ENCODE data around the gene FJX1. TPM values are rescaled to one million over a fixed set of nuclear protein-coding genes. Genes with fewer than 3 reads are reported as not detected.

FJX1 gene
- total RNA-seq, 6 experiments from 2014 or later, result 0.79 to 4.2 (median 1.3) TPM

DNA sequence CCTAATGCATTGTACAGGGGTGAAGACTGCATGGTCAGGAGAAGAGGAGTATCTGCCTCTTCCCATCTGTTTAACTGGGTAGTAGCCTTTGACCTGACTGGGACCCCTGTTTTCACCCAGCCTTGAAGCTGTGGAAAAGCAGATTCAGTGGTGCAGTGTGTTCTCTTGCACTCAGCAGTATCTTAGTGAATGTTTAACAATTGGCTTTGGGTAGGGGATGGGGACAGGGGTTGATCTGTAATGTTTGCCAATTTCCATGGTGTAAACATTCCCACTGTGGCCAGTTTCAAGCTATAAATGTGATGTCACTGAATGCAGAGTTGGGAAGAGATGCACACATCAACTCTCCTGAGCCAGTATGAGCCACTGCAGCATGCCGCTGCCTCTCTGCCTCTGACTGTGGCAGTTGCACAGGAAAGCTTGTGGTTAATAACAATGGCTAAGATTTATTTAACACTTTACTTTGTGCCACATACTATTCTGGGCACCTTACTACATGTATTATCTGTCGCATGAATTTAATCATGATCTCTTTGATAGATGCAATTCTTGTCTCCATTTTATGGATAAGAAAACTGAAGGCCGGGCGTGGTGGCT, 15.7 kb downstream of the FJX1 start:
- WGBS (ENCODE audit: insufficient coverage, low coverage, low lambda C conversion rate, missing lambda C conversion rate), result 76% methylated on average over 4 of the region's 4 CpGs
- DNase-seq (no peak), ATAC-seq (no peak)
- H3K27me3 ChIP-seq, result no peaks in the 10 kb centered on the region
- no peak overlapping the region for H3K4me3 ChIP-seq
- intact Hi-C loops (cut with DNase I), result no loop called here
- no peaks in the 10 kb centered on the region for H3K36me3 ChIP-seq
- TF ChIP-seq POLR2A (IDR thresholded peaks at IDR 0.05), result no peak
- no peak for TF ChIP-seq CTCF (IDR thresholded peaks at IDR 0.05)
- no peaks in the 10 kb centered on the region for H3K9me3 ChIP-seq
- no peaks in the 10 kb centered on the region for H3K4me1 ChIP-seq
- no peak overlapping the region for H3K27ac ChIP-seq

DNA sequence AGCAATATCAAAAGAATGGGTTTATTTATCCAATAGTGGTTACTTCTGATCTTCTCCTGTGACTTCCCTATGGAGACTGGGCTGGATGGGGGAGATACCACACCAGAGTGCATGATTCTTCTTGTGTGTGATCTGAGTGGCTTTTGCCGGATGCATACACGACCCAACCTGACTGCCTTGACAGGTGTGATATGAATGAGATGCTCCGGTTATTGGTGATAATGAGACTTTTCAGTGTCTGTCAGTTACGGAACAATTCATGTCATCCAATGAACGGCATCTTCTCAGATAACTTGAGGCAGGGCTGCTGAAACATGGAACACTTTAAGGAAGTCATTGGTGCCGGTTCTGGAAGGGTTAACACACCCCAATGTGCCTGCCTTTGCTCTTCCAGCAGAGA, 17.7 kb downstream of the FJX1 start:
- Histone ChIP-seq H3K4me3 (no peak overlapping the region), H3K9me3 (no peaks in the 10 kb centered on the region), H3K27me3 (no peaks in the 10 kb centered on the region), H3K36me3 (no peaks in the 10 kb centered on the region), H3K27ac (no peak overlapping the region), H3K4me1 (no peaks in the 10 kb centered on the region)
- WGBS (ENCODE audit: insufficient coverage, low coverage, low lambda C conversion rate, missing lambda C conversion rate), result 86% methylated on average over 6 of the region's 6 CpGs
- DNase-seq (no peak), ATAC-seq (no peak)
- intact Hi-C loops (cut with DNase I), result no loop called here
- TF ChIP-seq POLR2A (IDR thresholded peaks at IDR 0.05) (no peak), CTCF (IDR thresholded peaks at IDR 0.05) (no peak)

DNA sequence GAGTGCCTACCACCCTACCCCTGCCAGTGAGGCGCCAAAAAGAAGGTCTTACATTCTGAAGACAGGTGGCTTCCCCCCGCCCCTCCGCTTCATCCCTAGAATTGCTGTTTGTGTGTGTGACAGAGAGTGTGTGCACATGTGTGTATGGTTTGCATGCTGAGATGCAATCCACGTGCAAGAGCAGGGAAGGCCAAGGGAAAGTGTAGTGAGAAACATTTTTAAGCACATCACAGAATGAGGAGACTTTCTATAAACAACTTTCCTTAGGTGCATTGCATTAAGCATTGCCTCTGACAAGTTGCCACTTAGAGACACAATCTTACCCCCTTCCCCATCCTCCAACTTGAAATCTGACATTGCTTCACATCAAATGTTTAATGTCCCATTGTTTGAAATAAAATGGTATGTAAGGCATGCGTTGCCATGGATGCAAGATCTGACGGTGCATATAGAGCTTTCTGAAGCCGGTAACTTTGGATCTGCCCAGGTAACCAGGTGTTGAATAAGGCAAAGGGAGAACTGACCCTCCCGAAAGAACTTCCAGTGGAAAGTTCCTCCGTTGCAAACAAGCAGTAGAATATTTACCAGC, 21.4 kb downstream of the FJX1 start:
- Histone ChIP-seq H3K4me1 (no peaks in the 10 kb centered on the region), H3K4me3 (no peak overlapping the region), H3K36me3 (no peaks in the 10 kb centered on the region), H3K27ac (no peak overlapping the region), H3K27me3 (no peaks in the 10 kb centered on the region), H3K9me3 (no peaks in the 10 kb centered on the region)
- ATAC-seq (no peak), DNase-seq (no peak)
- intact Hi-C loops (cut with DNase I), result no loop called here
- TF ChIP-seq POLR2A (IDR thresholded peaks at IDR 0.05) (no peak), CTCF (IDR thresholded peaks at IDR 0.05) (no peak)
- 73% methylated on average over 9 of the region's 9 CpGs for WGBS (ENCODE audit: insufficient coverage, low coverage, low lambda C conversion rate, missing lambda C conversion rate)

- Histone ChIP-seq H3K4me3 (no peak overlapping the region), H3K36me3 (no peaks in the 10 kb centered on the region), H3K27me3 (no peaks in the 10 kb centered on the region), H3K9me3 (no peaks in the 10 kb centered on the region), H3K4me1 (no peaks in the 10 kb centered on the region), H3K27ac (no peak overlapping the region)
- DNase-seq (no peak), ATAC-seq (no peak)
- intact Hi-C loops (cut with DNase I), result no loop called here
- TF ChIP-seq CTCF (IDR thresholded peaks at IDR 0.05) (no peak), POLR2A (IDR thresholded peaks at IDR 0.05) (no peak)
- WGBS (ENCODE audit: insufficient coverage, low coverage, low lambda C conversion rate, missing lambda C conversion rate), result 72% methylated on average over 6 of the region's 6 CpGs
These were observed 23.1 kb downstream of the FJX1 start for GRCh38 chr11:35641171-35641897.
